Measurements from ENCODE around the gene ECM1. TPM values are rescaled to one million over a fixed set of nuclear protein-coding genes. Genes with fewer than 3 reads are reported as not detected.

Gene ECM1
- total RNA-seq, 1 experiment from 2014 or later = 0.95 TPM

- Mint-ChIP-seq H3K27ac (ENCODE audit: unreplicated experiment) (no peak overlapping the region), H3K4me3 (ENCODE audit: unreplicated experiment) (no peak overlapping the region), H3K27me3 (ENCODE audit: insufficient read depth, unreplicated experiment) (no peaks in the 10 kb centered on the region), H3K9me3 (ENCODE audit: unreplicated experiment) (no peaks in the 10 kb centered on the region), H3K36me3 (ENCODE audit: insufficient read depth, unreplicated experiment) (peaks cover 16% of the 10 kb centered on the region), H3K4me1 (ENCODE audit: low read depth, unreplicated experiment) (peaks cover 9% of the 10 kb centered on the region)
- BruUV-seq (replicated peaks) = no TSS peak
- peaks cover 11% of the 10 kb centered on the region; the same call in 1 of the 2 replicates for H3K4me1 ChIP-seq
- intact Hi-C loops (cut with micrococcal nuclease; ENCODE audit: unreplicated experiment) = no loop called here
- no peaks in the 10 kb centered on the region for H3K36me3 ChIP-seq (ENCODE audit: control insufficient read depth, insufficient read depth, low read length)
- CTCF ChIA-PET = no interaction called here
- DNase-seq = no peak
- H3K27me3 ChIP-seq (replicated peaks; ENCODE audit: control insufficient read depth, insufficient read depth, low read length) = no peaks in the 10 kb centered on the region
- no peak overlapping the region for H3K4me3 ChIP-seq (ENCODE audit: low read depth, low read length)
- TF ChIP-seq CTCF (IDR thresholded peaks at IDR 0.05; ENCODE audit: insufficient read depth in 1 of 2, low read depth in 1 of 2, low read length in 1 of 2, severe bottlenecking in 1 of 2, unreplicated experiment in 1 of 2) = no peak
- no peaks in the 10 kb centered on the region for H3K9me3 ChIP-seq
- POLR2A ChIA-PET = no interaction called here
Observed at GRCh38 chr1:150511985-150512660, 4.2 kb downstream of the ECM1 start.

- no peaks in the 10 kb centered on the region for H3K9me3 Mint-ChIP-seq (ENCODE audit: unreplicated experiment)
- Histone ChIP-seq H3K9me3 (no peaks in the 10 kb centered on the region), H3K27me3 (replicated peaks; ENCODE audit: control insufficient read depth, insufficient read depth, low read length) (no peaks in the 10 kb centered on the region), H3K4me3 (ENCODE audit: low read depth, low read length) (no peak overlapping the region), H3K4me1 (peaks cover 7% of the 10 kb centered on the region; the same call in 1 of the 2 replicates), H3K36me3 (ENCODE audit: control insufficient read depth, insufficient read depth, low read length) (no peaks in the 10 kb centered on the region)
- H3K27ac Mint-ChIP-seq (ENCODE audit: unreplicated experiment) = no peak overlapping the region
- H3K4me3 Mint-ChIP-seq (ENCODE audit: unreplicated experiment) = no peak overlapping the region
- no peak for TF ChIP-seq CTCF (IDR thresholded peaks at IDR 0.05; ENCODE audit: insufficient read depth in 1 of 2, low read depth in 1 of 2, low read length in 1 of 2, severe bottlenecking in 1 of 2, unreplicated experiment in 1 of 2)
- intact Hi-C loops (cut with micrococcal nuclease; ENCODE audit: unreplicated experiment) = no loop called here
- CTCF ChIA-PET = no interaction called here
- H3K4me1 Mint-ChIP-seq (ENCODE audit: low read depth, unreplicated experiment) = peaks cover 9% of the 10 kb centered on the region
- BruUV-seq (replicated peaks) = no TSS peak
- no peak for DNase-seq
- H3K36me3 Mint-ChIP-seq (ENCODE audit: insufficient read depth, unreplicated experiment) = peaks cover 16% of the 10 kb centered on the region
- no peaks in the 10 kb centered on the region for H3K27me3 Mint-ChIP-seq (ENCODE audit: insufficient read depth, unreplicated experiment)
- POLR2A ChIA-PET = no interaction called here
Observed at GRCh38 chr1:150512846-150513245, 4.9 kb downstream of the ECM1 start.

- H3K36me3 Mint-ChIP-seq (ENCODE audit: insufficient read depth, unreplicated experiment) = peaks cover 16% of the 10 kb centered on the region
- H3K4me1 ChIP-seq = peaks cover 7% of the 10 kb centered on the region; the same call in 1 of the 2 replicates
- no peak for TF ChIP-seq CTCF (IDR thresholded peaks at IDR 0.05; ENCODE audit: insufficient read depth in 1 of 2, low read depth in 1 of 2, low read length in 1 of 2, severe bottlenecking in 1 of 2, unreplicated experiment in 1 of 2)
- no peak overlapping the region for H3K4me3 Mint-ChIP-seq (ENCODE audit: unreplicated experiment)
- no peaks in the 10 kb centered on the region for H3K27me3 ChIP-seq (replicated peaks; ENCODE audit: control insufficient read depth, insufficient read depth, low read length)
- no TSS peak for BruUV-seq (replicated peaks)
- peaks cover 9% of the 10 kb centered on the region for H3K4me1 Mint-ChIP-seq (ENCODE audit: low read depth, unreplicated experiment)
- no peaks in the 10 kb centered on the region for H3K36me3 ChIP-seq (ENCODE audit: control insufficient read depth, insufficient read depth, low read length)
- H3K9me3 Mint-ChIP-seq (ENCODE audit: unreplicated experiment) = no peaks in the 10 kb centered on the region
- ChIA-PET CTCF (no interaction called here), POLR2A (no interaction called here)
- no peaks in the 10 kb centered on the region for H3K27me3 Mint-ChIP-seq (ENCODE audit: insufficient read depth, unreplicated experiment)
- intact Hi-C loops (cut with micrococcal nuclease; ENCODE audit: unreplicated experiment) = no loop called here
- H3K27ac Mint-ChIP-seq (ENCODE audit: unreplicated experiment) = no peak overlapping the region
- no peak overlapping the region for H3K4me3 ChIP-seq (ENCODE audit: low read depth, low read length)
- DNase-seq = no peak
- no peaks in the 10 kb centered on the region for H3K9me3 ChIP-seq
Observed at GRCh38 chr1:150513351-150513791, 5.5 kb downstream of the ECM1 start.

Measured in Caco-2 (cell line).